GM12873 (cell line): ENCODE measurements around the gene VCX.
"Not testable (repeated sequence)": the region's sequence is repeated elsewhere in the genome, so short reads cannot be mapped to it uniquely, and the experiment has no call there.

Experiments used
- TF ChIP-seq, protein P1 (sequence below): IDR thresholded peaks from 2 replicates; pipeline ENCODE4 v1.5.1; 2012; ENCODE audit warnings: low read depth, mild to moderate bottlenecking, moderate library complexity, low read length, control low read depth; ENCODE audit not compliant: insufficient read depth; ENCODE audit errors: missing control alignments

VCX gene

GRCh38 chrX:7842871-7843270 is at the start of gene VCX:
TSS of gene VCX (plus strand) at chrX:7843171. CDS start at chrX:7843204, 33 bp downstream.
- TF ChIP-seq, protein P1, sequence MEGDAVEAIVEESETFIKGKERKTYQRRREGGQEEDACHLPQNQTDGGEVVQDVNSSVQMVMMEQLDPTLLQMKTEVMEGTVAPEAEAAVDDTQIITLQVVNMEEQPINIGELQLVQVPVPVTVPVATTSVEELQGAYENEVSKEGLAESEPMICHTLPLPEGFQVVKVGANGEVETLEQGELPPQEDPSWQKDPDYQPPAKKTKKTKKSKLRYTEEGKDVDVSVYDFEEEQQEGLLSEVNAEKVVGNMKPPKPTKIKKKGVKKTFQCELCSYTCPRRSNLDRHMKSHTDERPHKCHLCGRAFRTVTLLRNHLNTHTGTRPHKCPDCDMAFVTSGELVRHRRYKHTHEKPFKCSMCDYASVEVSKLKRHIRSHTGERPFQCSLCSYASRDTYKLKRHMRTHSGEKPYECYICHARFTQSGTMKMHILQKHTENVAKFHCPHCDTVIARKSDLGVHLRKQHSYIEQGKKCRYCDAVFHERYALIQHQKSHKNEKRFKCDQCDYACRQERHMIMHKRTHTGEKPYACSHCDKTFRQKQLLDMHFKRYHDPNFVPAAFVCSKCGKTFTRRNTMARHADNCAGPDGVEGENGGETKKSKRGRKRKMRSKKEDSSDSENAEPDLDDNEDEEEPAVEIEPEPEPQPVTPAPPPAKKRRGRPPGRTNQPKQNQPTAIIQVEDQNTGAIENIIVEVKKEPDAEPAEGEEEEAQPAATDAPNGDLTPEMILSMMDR = not testable (repeated sequence)

- TF ChIP-seq, protein P1 = no peak
These were observed 44.6 kb upstream of the VCX start for GRCh38 chrX:7798327-7798726.

- TF ChIP-seq, protein P1 = no peak
These were observed 41.3 kb upstream of the VCX start for GRCh38 chrX:7801711-7802110.

GRCh38 chrX:7815166-7815805 is 27.7 kb upstream of the VCX start:
- TF ChIP-seq, protein P1 = no peak

- TF ChIP-seq, protein P1 = peak; percentile 46
These were observed 14.4 kb upstream of the VCX start for GRCh38 chrX:7828594-7828993.

GRCh38 chrX:7841084-7841805 is 1.7 kb upstream of the VCX start:
- TF ChIP-seq, protein P1 = no peak

DNA sequence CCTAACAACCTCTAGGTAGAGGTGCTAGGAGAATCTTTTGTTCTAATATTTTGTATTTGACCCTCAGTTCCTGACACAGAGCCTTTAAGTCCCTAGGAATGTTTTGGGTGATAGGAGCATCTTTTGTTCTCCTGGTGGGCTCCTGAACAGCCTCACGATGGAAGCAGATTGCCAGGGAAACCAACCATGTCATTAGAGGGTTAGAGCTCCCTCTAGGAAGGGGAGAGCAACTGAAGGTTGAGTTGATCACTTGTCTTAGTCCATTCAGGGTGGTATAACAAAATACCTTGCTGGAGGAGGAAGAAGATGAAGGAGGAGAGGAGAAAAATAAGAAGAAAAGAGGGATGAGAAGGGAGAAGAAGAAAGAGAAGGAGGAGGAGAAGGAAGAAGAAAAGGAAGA is 9.2 kb downstream of the VCX start:
- TF ChIP-seq, protein P1 = no peak
